GOT3 (cell line): ENCODE results near the gene SPSB1.

ENCODE experiments used
- DNase-seq: peaks from one replicate; lab custom pipeline; 2025; ENCODE audit warnings: mixed read lengths; lab: John Stamatoyannopoulos, UW

The SPSB1 gene

DNA sequence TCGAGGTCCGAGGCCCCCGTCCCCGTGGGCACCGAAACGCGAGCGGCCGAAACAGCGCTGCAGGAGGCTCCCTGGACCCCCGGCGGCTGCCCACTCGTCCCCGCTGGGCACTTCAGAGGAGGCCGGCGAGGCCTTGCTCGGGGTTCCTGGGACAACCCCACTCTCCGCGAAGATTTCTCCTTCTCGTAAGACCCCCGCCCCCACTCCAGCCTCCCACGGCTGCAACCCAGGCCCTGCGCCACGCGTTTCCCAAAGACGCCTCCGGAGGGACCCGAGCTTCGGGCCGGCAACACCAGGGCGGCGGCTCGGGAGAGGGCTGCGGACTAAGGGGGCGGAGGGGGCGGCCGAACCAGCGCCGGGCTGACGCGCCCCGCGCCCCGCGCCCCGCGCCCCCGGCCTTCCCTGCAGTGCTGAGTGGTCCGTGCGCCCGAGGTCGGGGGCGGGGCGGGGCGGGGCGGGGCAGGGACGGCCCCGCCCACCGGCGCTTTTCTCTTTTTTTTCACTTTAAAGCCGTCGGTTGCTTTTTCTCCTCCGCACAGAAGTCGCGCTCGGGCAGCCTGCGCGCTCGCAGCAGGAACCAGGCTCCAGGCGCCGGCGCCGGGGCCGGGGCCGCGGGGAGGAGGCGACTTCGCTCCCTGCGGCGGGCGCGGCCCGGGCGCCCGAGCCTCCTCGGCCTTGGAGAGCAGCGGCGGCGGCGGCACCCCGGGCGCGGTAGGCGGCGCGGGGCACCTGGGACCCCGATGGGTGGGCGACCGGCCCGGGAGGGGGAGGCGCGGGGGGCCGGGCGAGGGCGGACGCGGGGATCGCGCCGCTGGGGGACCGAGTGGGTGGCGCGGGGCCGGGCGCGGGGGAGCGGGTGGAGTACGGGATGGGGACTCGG, at the start of gene SPSB1:
TSS of gene SPSB1 (plus strand) at position 534 of the 880 bp plus-strand sequence. CDS start 62,998 bp downstream, outside the sequence.
- DNase-seq: no peak

- no peak for DNase-seq
Observed at GRCh38 chr1:9243066-9243739, 49.5 kb upstream of the SPSB1 start.

DNA sequence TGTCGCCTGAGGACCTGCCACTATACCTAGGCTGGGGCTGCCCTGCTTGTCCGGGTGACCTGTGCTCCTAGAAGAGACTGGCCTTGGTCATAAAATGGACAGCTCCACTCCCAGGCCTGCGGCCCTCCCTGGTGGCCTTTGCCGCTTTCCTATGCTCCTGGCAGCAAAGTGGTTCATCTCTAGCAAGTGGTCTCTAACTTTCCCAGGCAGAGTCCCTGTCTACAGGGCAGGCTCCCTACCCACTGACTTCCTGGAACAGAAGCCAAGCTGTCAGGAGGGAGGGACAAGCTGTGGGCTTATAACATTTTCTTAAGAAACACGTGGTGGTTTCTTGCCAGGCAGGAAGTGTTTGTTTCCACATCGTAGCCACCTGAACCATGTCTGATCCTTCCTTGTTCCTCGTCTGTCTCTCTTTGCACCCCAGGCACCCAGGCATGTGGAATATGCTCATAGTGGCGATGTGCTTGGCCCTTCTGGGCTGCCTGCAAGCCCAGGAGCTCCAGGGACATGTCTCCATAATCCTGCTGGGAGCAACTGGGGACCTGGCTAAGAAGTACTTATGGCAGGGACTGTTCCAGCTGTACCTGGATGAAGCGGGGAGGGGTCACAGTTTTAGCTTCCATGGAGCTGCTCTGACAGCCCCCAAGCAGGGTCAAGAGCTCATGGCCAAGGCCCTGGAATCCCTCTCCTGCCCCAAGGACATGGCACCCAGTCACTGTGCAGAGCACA, 48.0 kb upstream of the SPSB1 start:
- no peak for DNase-seq

- DNase-seq: no peak
Observed at GRCh38 chr1:9245230-9245619, 47.5 kb upstream of the SPSB1 start.

DNA sequence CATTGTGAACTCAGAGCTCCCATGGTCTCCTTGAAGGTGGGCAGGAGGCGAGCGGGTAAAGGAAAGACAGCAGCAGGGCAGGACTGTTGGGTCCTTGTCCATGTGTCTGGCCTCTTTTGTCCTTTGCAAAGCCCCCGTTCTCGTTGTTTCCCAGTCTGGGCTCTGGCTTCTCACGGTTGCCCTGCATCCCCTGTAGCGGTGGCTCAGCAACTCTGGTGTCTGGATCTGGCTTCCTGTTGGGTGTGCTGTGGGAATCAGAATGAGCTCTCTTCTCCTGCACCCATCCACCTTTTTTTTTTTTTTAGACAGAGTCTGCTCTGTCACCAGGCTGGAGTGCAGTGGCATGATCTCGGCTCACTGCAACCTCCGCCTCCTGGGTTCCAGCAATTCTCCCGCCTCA, 47.0 kb upstream of the SPSB1 start:
- no peak for DNase-seq

DNA sequence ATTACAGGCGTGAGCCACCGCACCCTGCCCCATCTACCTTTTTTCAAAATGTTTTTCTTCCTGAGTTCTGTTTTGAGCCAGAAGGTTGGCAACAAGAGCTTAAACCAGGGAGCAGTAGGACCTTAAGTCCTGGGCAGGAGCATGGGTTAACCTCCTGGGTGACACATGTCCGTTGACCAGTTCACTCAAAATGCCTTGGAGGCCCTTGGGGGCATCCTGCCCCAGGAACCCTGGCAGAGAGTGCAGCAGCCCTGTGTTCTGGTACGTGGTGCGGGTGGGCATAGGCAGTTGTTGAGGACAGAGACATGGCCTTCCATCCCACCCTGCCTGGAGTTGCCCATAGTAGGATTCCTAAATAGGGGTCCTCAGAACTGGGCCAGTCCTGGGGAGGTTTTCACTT, 46.5 kb upstream of the SPSB1 start:
- no peak for DNase-seq

- no peak for DNase-seq
Observed at GRCh38 chr1:9246841-9247785, 45.6 kb upstream of the SPSB1 start.

DNA sequence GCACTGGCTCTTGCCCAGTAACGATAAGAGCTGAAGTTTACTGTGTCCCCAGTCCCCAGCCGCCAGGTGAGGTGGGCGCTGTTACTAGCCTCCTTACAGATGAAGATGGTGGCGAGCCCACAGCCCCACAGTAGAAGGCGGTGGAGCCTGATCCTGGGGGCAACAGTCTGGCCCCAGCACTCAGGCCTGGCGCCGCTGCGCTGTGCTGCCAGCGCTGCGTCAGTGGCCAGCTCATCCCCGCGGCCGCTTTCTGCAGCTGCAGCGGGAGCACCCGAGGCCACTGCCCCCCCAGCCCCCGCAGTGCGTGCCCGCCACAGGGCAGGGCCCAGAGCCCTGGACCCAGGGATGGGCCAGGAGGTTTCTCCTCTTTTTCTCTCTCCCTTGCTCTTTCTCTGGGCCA, 44.8 kb upstream of the SPSB1 start:
- DNase-seq: no peak

GRCh38 chr1:9248341-9249262, 44.1 kb upstream of the SPSB1 start:
- DNase-seq: no peak

- no peak for DNase-seq
Observed at GRCh38 chr1:9249263-9249533, 43.5 kb upstream of the SPSB1 start.

- DNase-seq: no peak
Observed at GRCh38 chr1:9249534-9250410, 42.9 kb upstream of the SPSB1 start.

- DNase-seq: no peak
Observed at GRCh38 chr1:9250411-9251381, 42.0 kb upstream of the SPSB1 start.

DNA sequence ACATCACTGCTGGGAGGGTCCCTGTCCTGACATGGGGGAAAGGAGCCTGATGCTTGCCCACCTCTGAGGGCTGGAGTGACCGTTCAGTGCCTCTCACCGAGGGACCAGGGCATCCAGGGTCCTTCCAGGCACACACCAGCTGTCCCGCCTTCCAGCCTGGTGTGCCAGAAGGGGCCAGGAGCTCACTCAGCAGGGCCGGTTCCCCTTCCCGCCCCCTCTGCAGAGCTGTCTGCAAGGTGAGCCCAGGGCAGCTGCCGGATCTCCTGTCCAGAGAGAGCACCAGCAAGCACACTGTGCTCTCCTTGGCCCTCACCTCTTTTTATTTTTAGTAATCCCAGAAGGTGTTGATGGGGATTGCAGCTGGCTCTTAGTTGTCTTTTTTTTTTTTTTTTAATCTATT, 41.2 kb upstream of the SPSB1 start:
- no peak for DNase-seq

GRCh38 chr1:9253004-9253403, 39.7 kb upstream of the SPSB1 start:
- no peak for DNase-seq

DNA sequence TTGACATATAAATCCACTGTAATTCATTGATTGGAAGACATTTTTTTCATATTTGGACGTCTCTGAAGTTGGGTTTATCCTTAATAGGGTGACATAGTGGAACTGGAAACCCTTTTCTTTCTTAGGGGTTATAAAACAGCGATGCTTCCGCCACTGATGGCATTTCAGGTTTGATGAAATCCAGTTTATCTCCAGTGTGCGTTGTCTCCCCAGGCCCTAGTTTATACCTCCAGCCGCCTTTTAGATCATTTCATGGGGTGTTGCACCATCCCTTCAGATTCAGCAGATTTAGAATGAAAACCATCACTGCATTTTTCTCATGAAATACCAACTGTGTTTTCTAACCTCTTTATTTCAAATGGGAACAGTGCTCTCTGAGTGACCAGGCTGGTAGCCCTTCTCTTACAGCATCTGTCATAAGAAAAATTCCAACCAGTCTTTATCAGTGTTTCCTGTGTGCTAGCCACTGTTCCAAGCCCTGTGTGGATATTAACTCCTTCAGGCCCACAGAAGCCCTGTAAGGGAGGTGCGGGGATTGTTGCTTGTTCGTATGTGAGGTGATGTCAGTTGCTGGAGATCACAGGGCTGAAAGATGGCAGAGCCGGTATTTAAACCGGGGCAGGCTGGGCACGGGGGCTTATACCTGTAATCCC, 39.1 kb upstream of the SPSB1 start:
- DNase-seq: no peak

GRCh38 chr1:9256332-9256731, 36.4 kb upstream of the SPSB1 start:
- no peak for DNase-seq

DNA sequence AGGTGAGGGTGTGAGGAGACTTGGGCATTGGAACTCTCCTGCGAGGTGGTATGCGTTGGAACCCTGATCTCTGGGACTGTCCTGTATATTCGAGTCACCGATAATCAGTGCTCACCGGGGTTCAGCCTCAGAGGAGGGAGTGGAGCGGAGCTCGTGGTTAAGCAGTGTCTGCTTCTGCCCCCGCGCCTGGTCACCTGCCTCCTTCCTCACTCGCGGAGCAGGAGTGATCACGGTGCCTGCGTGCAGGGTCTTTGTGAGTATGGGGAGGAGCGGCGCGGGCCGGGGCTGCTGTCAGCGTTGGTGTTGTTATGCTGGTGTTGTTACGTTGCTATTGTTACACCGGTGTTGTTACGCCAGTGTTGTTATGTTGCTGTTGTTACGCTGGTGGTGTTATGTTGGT, 34.8 kb upstream of the SPSB1 start:
- DNase-seq: no peak

DNA sequence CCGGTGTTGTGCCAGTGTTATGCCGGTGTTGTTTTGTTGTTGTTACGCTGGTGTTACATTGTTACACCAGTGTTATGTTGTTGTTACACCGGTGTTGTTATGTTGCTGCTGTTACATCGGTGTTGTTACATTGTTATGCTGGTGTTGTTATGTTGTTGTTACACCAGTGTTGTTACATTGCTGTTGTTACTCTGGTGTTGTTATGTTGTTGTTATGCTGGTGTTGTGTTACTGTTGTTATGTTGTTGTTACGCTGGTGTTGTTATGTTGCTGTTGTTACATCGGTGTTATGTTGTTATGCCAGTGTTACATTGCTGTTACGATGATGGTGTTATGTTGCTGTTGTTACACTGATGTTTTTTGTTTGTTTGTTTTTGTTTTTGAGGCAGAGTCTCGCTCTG, 34.1 kb upstream of the SPSB1 start:
- no peak for DNase-seq
